ENCODE data around the gene NECTIN1. TPM values are rescaled to one million over a fixed set of nuclear protein-coding genes. Genes with fewer than 3 reads are reported as not detected.
A peak's percentile ranks its signal among the peaks of the same experiment; 100 is the strongest.

NECTIN1 gene
- total and polyA plus RNA-seq, 2 donors (not counting 3 experiments of a cell fraction or from before 2014, with no cell fraction given): 10.8 to 23.6 TPM

DNA sequence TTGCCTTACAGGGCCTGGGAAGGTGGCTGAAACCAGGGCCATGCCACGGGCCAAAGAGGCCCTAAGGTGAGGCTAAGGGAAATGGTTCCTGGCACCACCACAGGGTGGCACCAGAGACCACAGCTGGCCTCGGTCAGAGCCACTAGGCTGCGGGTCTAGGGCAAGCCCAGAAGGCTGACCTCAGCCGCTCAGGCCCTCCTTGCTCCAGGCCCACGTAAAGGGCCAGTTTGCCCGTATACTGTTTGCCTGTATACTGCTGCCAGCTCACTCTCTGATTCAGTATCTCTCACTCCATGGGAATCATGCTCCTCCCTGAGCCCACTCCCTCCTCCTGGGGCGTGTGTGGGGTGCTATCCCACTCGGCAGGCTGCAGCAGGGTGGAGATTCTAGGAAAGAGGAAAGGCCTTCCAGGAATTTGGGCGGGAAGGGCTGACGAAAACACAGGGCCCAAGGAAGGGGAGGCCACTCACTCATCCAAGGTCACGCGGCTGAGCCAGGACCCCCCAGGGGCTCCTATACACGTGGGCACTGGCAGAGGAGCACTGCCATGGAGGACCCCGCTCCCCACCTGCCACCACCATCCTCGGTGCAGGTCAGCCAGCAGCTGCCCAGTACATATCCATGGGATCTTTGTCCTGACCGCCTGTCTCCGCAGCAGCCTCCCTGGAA is 62.4 kb downstream of the NECTIN1 start:
- peak; percentile 65 for DNase-seq (ENCODE audit: low read depth, low spot score)
- H3K4me3 ChIP-seq (replicated peaks in 1 of 3; ENCODE audit: insufficient read depth in 1 of 3, low read depth in 1 of 3, low read length in 3 of 3): no peak overlapping the region
- H3K9me3 ChIP-seq (replicated peaks; ENCODE audit: control insufficient read depth, insufficient read depth, low read length): no peaks in the 10 kb centered on the region
- H4K20me1 ChIP-seq (replicated peaks; ENCODE audit: control insufficient read depth, extremely low read depth, insufficient read depth, low read length): no peaks in the 10 kb centered on the region
- H3K79me2 ChIP-seq (ENCODE audit: control insufficient read depth, insufficient read depth, low read length): no peaks in the 10 kb centered on the region
- ChIA-PET POLR2A (no interaction called here), CTCF (interaction anchor here (1.2 to 11.6 kb wide), 4 partner anchors 61 to 502 kb away, joined by 3 to 128 read pairs (median 11); partner anchors contain the start of gene NECTIN1)
- TF ChIP-seq, protein P1, sequence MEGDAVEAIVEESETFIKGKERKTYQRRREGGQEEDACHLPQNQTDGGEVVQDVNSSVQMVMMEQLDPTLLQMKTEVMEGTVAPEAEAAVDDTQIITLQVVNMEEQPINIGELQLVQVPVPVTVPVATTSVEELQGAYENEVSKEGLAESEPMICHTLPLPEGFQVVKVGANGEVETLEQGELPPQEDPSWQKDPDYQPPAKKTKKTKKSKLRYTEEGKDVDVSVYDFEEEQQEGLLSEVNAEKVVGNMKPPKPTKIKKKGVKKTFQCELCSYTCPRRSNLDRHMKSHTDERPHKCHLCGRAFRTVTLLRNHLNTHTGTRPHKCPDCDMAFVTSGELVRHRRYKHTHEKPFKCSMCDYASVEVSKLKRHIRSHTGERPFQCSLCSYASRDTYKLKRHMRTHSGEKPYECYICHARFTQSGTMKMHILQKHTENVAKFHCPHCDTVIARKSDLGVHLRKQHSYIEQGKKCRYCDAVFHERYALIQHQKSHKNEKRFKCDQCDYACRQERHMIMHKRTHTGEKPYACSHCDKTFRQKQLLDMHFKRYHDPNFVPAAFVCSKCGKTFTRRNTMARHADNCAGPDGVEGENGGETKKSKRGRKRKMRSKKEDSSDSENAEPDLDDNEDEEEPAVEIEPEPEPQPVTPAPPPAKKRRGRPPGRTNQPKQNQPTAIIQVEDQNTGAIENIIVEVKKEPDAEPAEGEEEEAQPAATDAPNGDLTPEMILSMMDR (IDR thresholded peaks at IDR 0.05; ENCODE audit: extremely low read depth in 1 of 2, insufficient read depth in 1 of 2, low read depth in 1 of 2, low read length in 2 of 2): peak; percentile 87 to 95
- TF ChIP-seq POLR2AphosphoS5 (IDR thresholded peaks at IDR 0.05; ENCODE audit: insufficient read depth, low read depth, low read length): no peak
- peaks cover 8% of the 10 kb centered on the region for H3K4me1 ChIP-seq (ENCODE audit: control insufficient read depth, extremely low read depth, insufficient read depth, low read length)
- H3K4me2 ChIP-seq (ENCODE audit: insufficient read depth, low read length): no peak overlapping the region
- H3K9ac ChIP-seq (replicated peaks; ENCODE audit: extremely low read depth, insufficient read depth, low read length): no peak overlapping the region
- BruUV-seq (replicated peaks): no TSS peak
- no peaks in the 10 kb centered on the region for H3K9me1 ChIP-seq (replicated peaks; ENCODE audit: control insufficient read depth, extremely low read depth, insufficient read depth, low read length)
- H3K27ac ChIP-seq (ENCODE audit: insufficient read depth, low read depth, low read length): no peak overlapping the region
- no peaks in the 10 kb centered on the region for H3K27me3 ChIP-seq (ENCODE audit: control insufficient read depth in 2 of 2, insufficient read depth in 2 of 2, low read length in 2 of 2)
- H3K36me3 ChIP-seq (ENCODE audit: control insufficient read depth in 2 of 2, extremely low read depth in 1 of 2, insufficient read depth in 2 of 2, low read length in 2 of 2): no peaks in the 10 kb centered on the region
- dilution Hi-C loops (cut with MboI; ENCODE audit: extremely low pct_ligation_motif_present, low sequenced_read_pairs) (no loop called here), intact Hi-C loops (cut with micrococcal nuclease) (loop anchor here (1.0 kb wide), 6 partner anchors 63 to 503 kb away; partner anchors contain the start of gene NECTIN1)
- no peak overlapping the region for H2AFZ ChIP-seq (ENCODE audit: low read depth, low read length)
- peak; percentile 83 for FAIRE-seq

DNA sequence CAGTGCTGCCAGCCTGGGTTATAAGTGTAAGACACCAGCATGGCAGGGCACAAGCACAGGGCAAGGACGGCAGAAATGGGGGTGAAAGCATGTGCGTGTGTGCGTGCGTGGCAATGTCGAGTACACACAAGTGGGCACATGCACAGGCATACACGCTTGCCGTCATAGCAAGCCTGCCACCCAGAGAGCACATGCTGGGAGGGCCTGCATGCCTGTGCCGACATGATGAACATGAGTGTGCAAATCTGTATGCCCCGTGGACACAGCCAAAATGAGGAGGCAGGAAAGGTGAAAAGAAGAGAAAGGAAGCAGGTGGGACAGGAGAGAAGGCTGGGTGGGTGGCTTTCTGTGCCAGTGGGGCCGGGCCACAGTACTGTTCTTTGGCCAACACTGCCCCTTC is 62.9 kb downstream of the NECTIN1 start:
- Histone ChIP-seq H3K4me3 (replicated peaks in 1 of 3; ENCODE audit: insufficient read depth in 1 of 3, low read depth in 1 of 3, low read length in 3 of 3) (no peak overlapping the region), H2AFZ (ENCODE audit: low read depth, low read length) (no peak overlapping the region), H3K4me2 (ENCODE audit: insufficient read depth, low read length) (no peak overlapping the region), H3K27ac (ENCODE audit: insufficient read depth, low read depth, low read length) (no peak overlapping the region), H3K79me2 (ENCODE audit: control insufficient read depth, insufficient read depth, low read length) (no peaks in the 10 kb centered on the region), H3K4me1 (ENCODE audit: control insufficient read depth, extremely low read depth, insufficient read depth, low read length) (peaks cover 3% of the 10 kb centered on the region), H4K20me1 (replicated peaks; ENCODE audit: control insufficient read depth, extremely low read depth, insufficient read depth, low read length) (no peaks in the 10 kb centered on the region), H3K27me3 (ENCODE audit: control insufficient read depth in 2 of 2, insufficient read depth in 2 of 2, low read length in 2 of 2) (no peaks in the 10 kb centered on the region), H3K36me3 (ENCODE audit: control insufficient read depth in 2 of 2, extremely low read depth in 1 of 2, insufficient read depth in 2 of 2, low read length in 2 of 2) (no peaks in the 10 kb centered on the region), H3K9me3 (replicated peaks; ENCODE audit: control insufficient read depth, insufficient read depth, low read length) (no peaks in the 10 kb centered on the region), H3K9me1 (replicated peaks; ENCODE audit: control insufficient read depth, extremely low read depth, insufficient read depth, low read length) (no peaks in the 10 kb centered on the region), H3K9ac (replicated peaks; ENCODE audit: extremely low read depth, insufficient read depth, low read length) (no peak overlapping the region)
- POLR2A ChIA-PET: no interaction called here
- no peak for TF ChIP-seq MYC (IDR thresholded peaks at IDR 0.05; ENCODE audit: low read depth, low read length)
- no peak for TF ChIP-seq JUN (IDR thresholded peaks at IDR 0.05; ENCODE audit: borderline replicate concordance, insufficient read depth, insufficient read length, low read depth)
- TF ChIP-seq, protein P1 (IDR thresholded peaks at IDR 0.05; ENCODE audit: extremely low read depth in 1 of 2, insufficient read depth in 1 of 2, low read depth in 1 of 2, low read length in 2 of 2): no peak
- no peak for TF ChIP-seq POLR2A (IDR thresholded peaks at IDR 0.05; ENCODE audit: low read depth, low read length)
- TF ChIP-seq, protein P2, sequence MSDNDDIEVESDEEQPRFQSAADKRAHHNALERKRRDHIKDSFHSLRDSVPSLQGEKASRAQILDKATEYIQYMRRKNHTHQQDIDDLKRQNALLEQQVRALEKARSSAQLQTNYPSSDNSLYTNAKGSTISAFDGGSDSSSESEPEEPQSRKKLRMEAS (IDR thresholded peaks at IDR 0.05; ENCODE audit: insufficient read depth, insufficient read length): no peak
- TF ChIP-seq GATA2 (IDR thresholded peaks at IDR 0.05; ENCODE audit: insufficient read depth, insufficient read length, low read depth, low read length): no peak
- no peak for TF ChIP-seq FOS (IDR thresholded peaks at IDR 0.05; ENCODE audit: borderline replicate concordance, insufficient read depth, low read length)
- no peak for TF ChIP-seq EZH2 (IDR thresholded peaks at IDR 0.05; ENCODE audit: borderline replicate concordance, low read depth, low read length, severe bottlenecking)
- no peak for TF ChIP-seq POLR2AphosphoS5 (IDR thresholded peaks at IDR 0.05; ENCODE audit: insufficient read depth, low read depth, low read length)
- BruUV-seq (replicated peaks): no TSS peak
- no peak for DNase-seq (ENCODE audit: low read depth, low spot score)
- no peak for FAIRE-seq
- dilution Hi-C loops (cut with MboI; ENCODE audit: extremely low pct_ligation_motif_present, low sequenced_read_pairs) (no loop called here), intact Hi-C loops (cut with micrococcal nuclease) (loop anchor here (1.0 kb wide), 6 partner anchors 63 to 503 kb away; partner anchors contain the start of gene NECTIN1)
- CTCF ChIA-PET: interaction anchor here (1.3 to 11.6 kb wide), 4 partner anchors 62 to 503 kb away, joined by 3 to 128 read pairs (median 11); partner anchors contain the start of gene NECTIN1

Measured in endothelial cell of umbilical vein (primary cell).